ENCODE data around the gene CRADD.

The CRADD gene

DNA sequence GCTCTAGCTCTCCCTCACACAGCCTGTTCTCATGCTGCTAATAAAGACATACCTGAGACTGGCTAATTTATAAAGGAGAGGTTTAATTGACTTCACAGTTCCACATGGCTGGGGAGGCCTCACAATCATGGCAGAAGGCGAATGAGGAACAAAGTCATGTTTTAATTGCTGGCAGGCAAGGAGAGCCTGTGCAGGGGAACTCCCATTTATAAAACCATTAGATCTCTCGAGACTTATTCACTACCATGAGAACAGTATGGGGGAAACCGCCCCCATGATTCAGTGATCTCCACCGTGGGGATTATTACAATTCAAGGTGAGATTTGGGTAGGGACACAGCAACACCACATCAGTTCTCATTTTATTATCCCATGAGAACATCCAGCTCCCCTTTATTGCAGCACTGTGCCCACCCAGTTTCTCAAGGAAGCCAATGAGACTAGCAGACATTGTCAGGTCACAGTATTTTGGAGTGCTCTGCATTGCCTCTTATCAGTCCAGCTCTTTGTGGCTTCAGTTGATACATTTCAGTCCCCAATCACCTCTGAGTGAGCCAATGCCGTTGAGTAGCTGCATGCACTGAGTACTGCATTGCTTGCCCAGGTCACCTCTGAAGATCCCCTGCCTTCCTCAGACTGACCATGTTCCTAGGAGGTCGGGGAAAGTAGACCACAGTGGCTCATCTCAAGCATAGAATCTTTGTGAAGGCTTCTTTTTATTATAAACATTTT is 131.2 kb downstream of the CRADD start:
- no peak for DNase-seq (ENCODE audit: low read depth)

DNA sequence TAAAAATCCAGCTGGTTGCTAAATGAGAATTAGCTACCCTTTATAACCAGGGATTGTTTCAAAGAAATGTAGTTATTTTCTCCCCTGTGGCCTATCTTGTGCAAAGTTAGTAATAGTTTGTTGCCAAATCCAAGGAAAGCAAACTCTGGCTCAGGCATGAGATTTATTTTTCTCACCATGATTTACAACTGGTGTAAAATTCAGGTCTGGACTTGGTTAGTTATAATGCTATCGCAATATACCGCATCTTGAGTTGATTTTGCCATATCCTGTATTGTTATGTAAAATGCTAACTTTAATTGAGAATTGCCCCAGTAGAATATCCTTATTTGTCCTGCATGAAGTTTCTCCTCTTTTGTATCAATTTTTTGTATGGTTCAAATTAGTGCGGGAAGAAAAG is 135.5 kb downstream of the CRADD start:
- no peak for DNase-seq (ENCODE audit: low read depth)

DNA sequence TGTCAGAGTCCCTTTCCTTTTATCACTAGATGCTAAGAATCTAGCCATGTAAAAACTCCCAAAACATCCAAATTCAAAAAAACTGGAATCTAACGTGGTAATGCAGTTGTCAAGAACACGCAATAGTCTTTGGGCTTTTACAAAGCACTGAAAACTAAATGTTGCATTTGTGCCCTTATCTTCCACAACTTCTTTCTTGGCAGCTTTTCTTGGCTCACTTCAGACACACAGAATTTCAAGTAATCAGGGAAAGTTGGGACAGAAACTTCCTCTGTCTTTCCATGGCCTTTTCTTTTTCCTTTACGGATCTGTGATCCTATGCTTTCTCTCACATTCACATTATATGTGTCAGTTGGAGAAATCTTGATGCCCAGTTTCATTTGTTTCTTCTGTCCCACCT is 136.0 kb downstream of the CRADD start:
- no peak for DNase-seq (ENCODE audit: low read depth)

- no peak for DNase-seq (ENCODE audit: low read depth)
Observed at GRCh38 chr12:93813972-93814821, 137.0 kb downstream of the CRADD start.

GRCh38 chr12:93818488-93819049 is 141.4 kb downstream of the CRADD start:
- DNase-seq (ENCODE audit: low read depth) = no peak

- no peak for DNase-seq (ENCODE audit: low read depth)
Observed at GRCh38 chr12:93819050-93819491, 141.9 kb downstream of the CRADD start.

GRCh38 chr12:93823616-93824391 is 146.6 kb downstream of the CRADD start:
- DNase-seq (ENCODE audit: low read depth) = no peak

- no peak for DNase-seq (ENCODE audit: low read depth)
Observed at GRCh38 chr12:93824514-93825500, 147.6 kb downstream of the CRADD start.

DNA sequence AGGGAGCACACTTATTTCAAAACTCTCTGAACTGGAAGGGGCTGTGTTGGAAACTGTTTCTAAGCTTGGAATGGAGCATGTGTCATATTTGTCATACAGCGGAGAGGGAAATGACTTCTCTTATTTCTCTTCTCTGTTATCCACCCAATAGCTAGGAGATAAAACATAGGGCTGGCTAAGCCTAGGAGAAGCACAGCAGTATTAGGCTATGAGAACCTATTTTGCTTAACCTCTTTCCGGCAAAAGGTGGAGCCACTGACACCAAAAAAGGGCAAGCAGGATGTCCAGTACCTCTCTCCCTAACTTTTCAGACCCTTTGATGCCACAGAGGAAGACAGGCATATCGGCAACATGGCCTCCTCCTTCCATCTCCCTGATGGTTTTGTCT is 148.3 kb downstream of the CRADD start:
- DNase-seq (ENCODE audit: low read depth) = no peak

DNA sequence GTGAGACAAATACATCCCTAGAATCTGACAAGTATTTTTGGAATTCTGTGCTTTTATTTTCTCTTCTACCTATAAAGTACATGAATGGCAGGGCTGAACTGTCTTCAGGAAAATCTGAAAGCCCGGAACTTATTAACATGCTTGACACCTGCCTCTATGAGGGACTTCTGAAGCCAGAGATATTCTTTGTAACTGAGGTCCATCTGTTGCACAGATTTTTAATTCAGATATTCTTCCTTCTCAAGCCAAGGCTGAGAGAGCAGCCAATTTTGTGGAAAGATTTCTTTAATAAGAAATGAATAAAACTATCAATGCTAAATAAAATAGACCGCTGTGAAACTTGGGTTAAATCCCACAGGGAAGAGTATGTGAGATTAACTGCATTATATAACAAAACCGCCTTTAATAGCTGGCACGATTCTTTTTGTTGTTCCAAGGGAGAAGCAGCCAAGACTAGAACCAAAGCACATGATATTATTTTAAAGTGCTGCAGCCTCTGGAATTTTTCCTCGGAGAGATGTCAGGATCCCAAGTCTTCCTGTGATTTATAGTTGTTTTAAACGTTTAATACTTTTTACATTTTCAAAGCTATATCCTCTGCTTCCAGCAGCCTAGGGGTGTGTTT is 148.9 kb downstream of the CRADD start:
- no peak for DNase-seq (ENCODE audit: low read depth)

- DNase-seq (ENCODE audit: low read depth) = no peak
Observed at GRCh38 chr12:93827179-93827578, 150.0 kb downstream of the CRADD start.

GRCh38 chr12:93827669-93828068 is 150.5 kb downstream of the CRADD start:
- no peak for DNase-seq (ENCODE audit: low read depth)

GRCh38 chr12:93829016-93829415 is 151.8 kb downstream of the CRADD start:
- no peak for DNase-seq (ENCODE audit: low read depth)

DNA sequence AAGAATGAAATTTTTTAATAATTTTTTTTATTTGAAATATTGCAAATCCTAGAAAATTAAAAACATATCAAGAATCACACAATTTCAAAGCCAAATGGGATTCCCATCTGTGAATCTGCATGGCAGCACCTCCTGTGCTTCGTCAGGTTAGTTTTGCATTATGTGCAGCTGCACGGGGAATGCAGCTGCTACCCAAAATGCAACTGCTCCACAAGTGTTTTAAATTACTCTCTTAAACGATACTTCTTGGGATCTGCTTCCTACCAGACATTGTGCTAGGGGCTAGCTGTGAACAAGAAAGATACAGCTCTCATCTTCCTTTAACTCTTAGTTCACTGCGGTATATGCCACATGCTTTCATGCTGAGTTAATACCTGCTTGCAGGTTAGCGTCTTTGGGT is 154.2 kb downstream of the CRADD start:
- DNase-seq (ENCODE audit: low read depth) = no peak

DNA sequence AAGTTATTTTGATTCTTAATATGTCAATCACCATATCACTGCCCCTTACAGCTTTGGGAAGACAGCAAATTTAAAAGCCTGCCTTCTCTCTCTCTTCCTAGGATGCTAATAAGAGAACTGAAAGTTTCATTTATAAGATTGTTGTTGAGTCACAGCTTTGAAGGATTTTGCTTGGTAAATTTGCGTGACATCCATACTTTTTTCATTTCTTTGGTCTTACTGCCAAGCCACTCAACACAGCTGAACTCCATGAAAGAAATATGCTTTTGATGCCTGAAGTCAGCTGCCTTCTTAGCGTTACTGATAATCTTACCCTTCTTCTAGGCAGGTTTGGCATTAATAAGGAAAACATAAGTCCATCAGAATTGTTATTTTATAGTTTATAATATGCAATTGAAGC is 155.0 kb downstream of the CRADD start:
- DNase-seq (ENCODE audit: low read depth) = no peak

GRCh38 chr12:93833946-93834345 is 156.8 kb downstream of the CRADD start:
- DNase-seq (ENCODE audit: low read depth) = no peak

- DNase-seq (ENCODE audit: low read depth) = no peak
Observed at GRCh38 chr12:93836620-93837260, 159.6 kb downstream of the CRADD start.

DNA sequence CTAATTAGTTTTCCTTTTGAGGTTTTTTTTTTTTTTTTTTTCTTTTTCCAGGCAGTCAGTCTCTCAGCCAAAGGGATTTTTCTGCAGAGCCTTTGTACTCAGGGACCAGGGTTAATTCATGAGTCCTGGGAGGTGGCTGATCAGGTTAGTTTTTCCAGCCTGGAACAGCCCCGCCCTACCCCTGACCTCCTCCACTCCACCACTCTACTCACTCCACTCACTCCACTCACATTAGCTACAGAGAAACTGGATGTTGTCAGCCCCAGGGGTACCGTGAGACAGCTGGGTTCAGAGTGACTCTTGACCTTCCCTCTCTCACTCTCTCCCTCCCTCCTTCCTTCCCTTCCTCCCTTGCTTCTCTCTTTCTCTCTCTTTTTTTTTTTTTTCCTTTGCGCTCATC is 161.0 kb downstream of the CRADD start:
- no peak for DNase-seq (ENCODE audit: low read depth)

DNA sequence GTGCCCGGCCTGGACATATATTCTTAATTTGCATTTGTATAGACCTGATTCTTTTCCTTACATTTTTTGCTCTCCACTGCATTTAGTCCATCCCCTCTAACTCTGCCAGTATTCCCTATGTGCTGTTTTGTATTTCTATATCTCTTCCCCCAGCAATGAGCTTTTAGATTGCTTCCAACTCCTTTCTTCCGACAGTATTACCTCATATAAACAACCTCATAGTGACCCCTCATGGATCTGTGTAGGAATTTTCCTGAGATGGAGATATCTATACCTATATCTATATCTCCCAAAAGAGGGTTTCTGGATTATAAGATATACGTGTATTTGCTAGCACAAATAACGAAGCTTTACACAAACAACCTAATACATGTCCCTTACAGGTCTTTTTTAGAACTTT is 161.9 kb downstream of the CRADD start:
- no peak for DNase-seq (ENCODE audit: low read depth)

- no peak for DNase-seq (ENCODE audit: low read depth)
Observed at GRCh38 chr12:93841671-93842070, 164.5 kb downstream of the CRADD start.
